Caco-2 (cell line): ENCODE results near the gene TMEM203. TPM values are rescaled to one million over a fixed set of nuclear protein-coding genes. Genes with fewer than 3 reads are reported as not detected.

Experiments
- BruUV-seq: library from RNA; stranded (reverse); fragments of 400-500 nt; replicated peaks from 2 replicates; lab custom pipeline; 2021; lab: Mats Ljungman, UMichigan
- CTCF ChIA-PET: fragments of 300-600 bp; sonication (Branson Sonifier 250); formaldehyde crosslinking; loops from one replicate; lab custom pipeline; 2022; ENCODE audit warnings: antibody characterized with exemption; lab: Charles Lee
- POLR2A ChIA-PET: fragments of 300-600 bp; sonication (Branson Sonifier 250); formaldehyde crosslinking; loops from one replicate; lab custom pipeline; 2022; ENCODE audit warnings: antibody characterized with exemption; lab: Charles Lee
- DNase-seq, 2 experiments: peaks; one replicate each; pipeline versions ENCODE4 v3.0.0 to v3.0.0-alpha.2; 2020 to 2022
- H3K27me3 ChIP-seq: replicated peaks from 2 replicates; pipeline ENCODE4 v1.6.0; 2011; ENCODE audit warnings: low read length; ENCODE audit not compliant: control insufficient read depth, insufficient read depth
- H3K36me3 ChIP-seq: 2 replicates; pipeline ENCODE4 v1.5.1; 2011; ENCODE audit warnings: low read length; ENCODE audit not compliant: control insufficient read depth, insufficient read depth
- H3K4me1 ChIP-seq: fragments of 250-450 bp; sonication (Bioruptor Pico); 2 replicates; pipeline ENCODE4 v1.5.1; 2020; ENCODE audit warnings: mild to moderate bottlenecking
- H3K4me3 ChIP-seq: 2 replicates; pipeline ENCODE4 v1.5.1; 2011; ENCODE audit warnings: low read depth, mild to moderate bottlenecking, control low read depth, low read length
- H3K9me3 ChIP-seq: fragments of 250-450 bp; sonication (Bioruptor Pico); 2 replicates; pipeline ENCODE4 v1.5.1; 2020; ENCODE audit warnings: mild to moderate bottlenecking, moderate library complexity
- H3K27ac Mint-ChIP-seq: one replicate; pipeline ENCODE4 v1.8.0; 2022; ENCODE audit warnings: mixed read lengths; ENCODE audit not compliant: unreplicated experiment
- H3K27me3 Mint-ChIP-seq: one replicate; pipeline ENCODE4 v1.8.0; 2022; ENCODE audit warnings: mixed read lengths; ENCODE audit not compliant: insufficient read depth, unreplicated experiment
- H3K36me3 Mint-ChIP-seq: one replicate; pipeline ENCODE4 v1.8.0; 2022; ENCODE audit warnings: mild to moderate bottlenecking, mixed read lengths; ENCODE audit not compliant: insufficient read depth, unreplicated experiment
- H3K4me1 Mint-ChIP-seq: one replicate; pipeline ENCODE4 v1.8.0; 2022; ENCODE audit warnings: low read depth, mixed read lengths; ENCODE audit not compliant: unreplicated experiment
- H3K4me3 Mint-ChIP-seq: one replicate; pipeline ENCODE4 v1.8.0; 2022; ENCODE audit warnings: mild to moderate bottlenecking, moderate library complexity, mixed read lengths; ENCODE audit not compliant: unreplicated experiment
- H3K9me3 Mint-ChIP-seq: one replicate; pipeline ENCODE4 v1.8.0; 2022; ENCODE audit warnings: mixed read lengths; ENCODE audit not compliant: unreplicated experiment
- CTCF ChIP-seq, 2 experiments: fragments of 200-600 bp in 1 of 2; IDR thresholded peaks; 1 replicate in 1 of 2; 2 replicates in 1 of 2; pipeline versions ENCODE4 v1.5.1 to v1.8.0; 2011 to 2022; ENCODE audit warnings: antibody characterized with exemption in 1 of 2, control low read depth in 1 of 2, inconsistent platforms in 1 of 2, low read depth in 1 of 2, low read length in 1 of 2, mild to moderate bottlenecking in 1 of 2, moderate library complexity in 1 of 2; ENCODE audit not compliant: insufficient read depth in 1 of 2, severe bottlenecking in 1 of 2, unreplicated experiment in 1 of 2
- intact Hi-C: fragments of 100-400 bp; cut with micrococcal nuclease; formaldehyde crosslinking; loops from one replicate; pipeline ENCODE4 v1.10.0; 2022; ENCODE audit not compliant: unreplicated experiment
- total RNA-seq: library from RNA; stranded (reverse); gene quantifications from 2 replicates; pipeline ENCODE4 v1.2.3, GENCODE V29; 2022

The TMEM203 gene
- total RNA-seq, 1 experiment from 2014 or later, result 38.4 TPM

- H3K9me3 ChIP-seq, result no peaks in the 10 kb centered on the region
- H3K27ac Mint-ChIP-seq, result no peak overlapping the region
- peaks cover 47% of the 10 kb centered on the region for H3K36me3 Mint-ChIP-seq
- no peaks in the 10 kb centered on the region for H3K27me3 ChIP-seq
- no peak overlapping the region for H3K4me3 ChIP-seq
- no peaks in the 10 kb centered on the region for H3K9me3 Mint-ChIP-seq
- intact Hi-C loops, result no loop called here
- no peak for TF ChIP-seq CTCF (IDR thresholded peaks at IDR 0.05; ENCODE audit: insufficient read depth in 1 of 2, low read depth in 1 of 2, low read length in 1 of 2, severe bottlenecking in 1 of 2, unreplicated experiment in 1 of 2)
- no peak for DNase-seq
- H3K36me3 ChIP-seq, result peaks cover 1% of the 10 kb centered on the region; the same call in 1 of the 2 replicates
- H3K4me1 Mint-ChIP-seq, result no peaks in the 10 kb centered on the region
- CTCF ChIA-PET, result no interaction called here
- H3K27me3 Mint-ChIP-seq, result no peaks in the 10 kb centered on the region
- H3K4me1 ChIP-seq, result 0 out of 2 replicates have a peak, but pooled peaks cover 3% of the 10 kb centered on the region
- H3K4me3 Mint-ChIP-seq, result no peak overlapping the region
- BruUV-seq, result no TSS peak
- POLR2A ChIA-PET, result no interaction called here
Measured at GRCh38 chr9:137179761-137180160, 25.7 kb downstream of the TMEM203 start.

- Histone ChIP-seq H3K4me3 (no peak overlapping the region), H3K4me1 (0 out of 2 replicates have a peak, but pooled peaks cover 3% of the 10 kb centered on the region), H3K9me3 (no peaks in the 10 kb centered on the region), H3K27me3 (no peaks in the 10 kb centered on the region), H3K36me3 (peaks cover 1% of the 10 kb centered on the region; the same call in 1 of the 2 replicates)
- intact Hi-C loops, result no loop called here
- DNase-seq, result no peak
- Mint-ChIP-seq H3K36me3 (peaks cover 47% of the 10 kb centered on the region), H3K27ac (no peak overlapping the region), H3K27me3 (no peaks in the 10 kb centered on the region), H3K9me3 (no peaks in the 10 kb centered on the region), H3K4me3 (no peak overlapping the region), H3K4me1 (no peaks in the 10 kb centered on the region)
- CTCF ChIA-PET, result interaction anchor here (0.6 kb wide), 2 partner anchors 11 to 133 kb away, joined by 3 to 4 read pairs; no protein-coding TSS in a partner anchor
- POLR2A ChIA-PET, result no interaction called here
- TF ChIP-seq CTCF (IDR thresholded peaks at IDR 0.05; ENCODE audit: insufficient read depth in 1 of 2, low read depth in 1 of 2, low read length in 1 of 2, severe bottlenecking in 1 of 2, unreplicated experiment in 1 of 2), result no peak
- BruUV-seq, result no TSS peak
Measured at GRCh38 chr9:137178939-137179630, 26.4 kb downstream of the TMEM203 start.

GRCh38 chr9:137178201-137178938 lies 27.1 kb downstream of the TMEM203 start:
- H3K36me3 Mint-ChIP-seq, result peaks cover 49% of the 10 kb centered on the region

More at GRCh38 chr9:137178201-137178938, 27.1 kb downstream of the TMEM203 start:
- no peaks in the 10 kb centered on the region for H3K27me3 Mint-ChIP-seq
- no peak overlapping the region for H3K4me3 Mint-ChIP-seq
- Histone ChIP-seq H3K36me3 (peaks cover 1% of the 10 kb centered on the region; the same call in 1 of the 2 replicates), H3K9me3 (no peaks in the 10 kb centered on the region), H3K4me3 (no peak overlapping the region), H3K27me3 (no peaks in the 10 kb centered on the region), H3K4me1 (0 out of 2 replicates have a peak, but pooled peaks cover 3% of the 10 kb centered on the region)
- TF ChIP-seq CTCF (IDR thresholded peaks at IDR 0.05; ENCODE audit: insufficient read depth in 1 of 2, low read depth in 1 of 2, low read length in 1 of 2, severe bottlenecking in 1 of 2, unreplicated experiment in 1 of 2), result no peak
- H3K4me1 Mint-ChIP-seq, result no peaks in the 10 kb centered on the region
- DNase-seq, result no peak
- intact Hi-C loops, result no loop called here
- H3K9me3 Mint-ChIP-seq, result no peaks in the 10 kb centered on the region
- CTCF ChIA-PET, result interaction anchor here (0.6 to 2.2 kb wide), 3 partner anchors 12 to 132 kb away, joined by 3 to 13 read pairs (median 4); no protein-coding TSS in a partner anchor
- H3K27ac Mint-ChIP-seq, result no peak overlapping the region
- no TSS peak for BruUV-seq
- POLR2A ChIA-PET, result no interaction called here
